Activated CD4-positive, alpha-beta T cell treated with anti-CD3 and anti-CD28 coated beads, Interleukin-2, amount 50 U/mL, for 48 hours (primary cell): ENCODE data around the gene TMEM214.
A peak's percentile ranks its signal among the peaks of the same experiment; 100 is the strongest.

Experiments
- DNase-seq, 2 experiments: peaks; one replicate each; pipeline ENCODE4 v3.0.0-alpha.2; 2020

The TMEM214 gene

DNA sequence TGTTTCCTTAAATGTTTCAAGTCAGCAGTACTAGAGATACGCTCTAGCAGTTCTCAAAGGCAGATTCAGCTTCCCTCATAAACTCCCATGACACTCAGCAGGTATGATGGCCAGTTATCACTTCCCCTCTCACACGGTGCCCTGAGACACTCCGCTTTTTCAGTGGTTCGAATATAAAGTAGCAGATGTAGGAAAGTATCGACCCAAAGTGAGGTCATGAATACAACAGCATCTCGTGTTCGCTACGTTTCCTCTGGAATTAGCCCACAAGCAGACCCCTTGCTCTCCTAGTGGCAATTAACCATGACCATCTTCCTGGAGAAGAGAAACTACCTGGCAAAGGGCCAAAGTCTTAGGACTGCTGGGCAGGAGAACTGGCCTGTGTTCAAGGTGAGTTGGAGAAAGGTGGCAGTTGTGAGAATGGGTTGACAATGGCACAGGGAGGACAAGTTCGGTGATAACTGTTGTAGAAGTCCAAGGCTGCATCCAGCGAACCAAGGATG is 9.4 kb downstream of the TMEM214 start:
- no peak for DNase-seq

GRCh38 chr2:27042985-27043634 is 10.3 kb downstream of the TMEM214 start:
- DNase-seq, result no peak

- DNase-seq, result peak; percentile 71 to 78
These were observed 16.9 kb downstream of the TMEM214 start for GRCh38 chr2:27049422-27050280.

DNA sequence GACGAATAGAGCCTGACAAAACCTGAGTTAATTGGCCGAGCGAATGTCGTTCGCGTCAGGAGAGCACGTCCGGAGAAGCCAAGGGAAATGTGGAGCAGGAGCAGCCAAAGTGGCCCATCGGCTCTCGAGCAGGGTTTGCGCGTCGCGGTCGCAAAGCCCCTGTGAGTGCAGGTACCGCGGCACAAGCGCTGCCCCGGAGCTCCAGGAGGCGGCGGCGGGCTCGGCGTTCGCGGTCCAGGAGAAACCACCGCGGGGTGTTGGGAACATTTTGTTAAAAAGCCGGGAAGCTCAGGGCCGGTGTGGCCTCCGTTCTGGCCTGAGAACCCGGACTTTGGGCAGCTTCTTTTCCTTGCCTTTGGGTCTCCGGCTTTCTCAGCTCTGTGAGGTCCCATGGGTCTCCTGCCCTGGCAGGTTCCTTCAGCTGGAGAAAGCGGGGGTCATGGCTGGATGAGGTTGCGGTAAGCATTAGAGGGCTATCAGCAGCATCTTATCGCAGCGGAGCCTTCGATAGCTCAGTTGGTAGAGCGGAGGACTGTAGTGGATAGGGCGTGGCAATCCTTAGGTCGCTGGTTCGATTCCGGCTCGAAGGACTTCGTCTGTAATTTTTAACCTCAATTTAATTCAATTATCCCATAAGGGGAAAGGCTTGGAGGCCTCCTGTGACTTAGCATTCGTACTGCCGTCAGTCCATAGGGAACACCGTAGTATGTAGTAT is 17.7 kb downstream of the TMEM214 start:
- DNase-seq, result peak; percentile 91 to 94

- DNase-seq, result peak; percentile 95 to 98
These were observed 18.5 kb downstream of the TMEM214 start, which contains the start of gene AGBL5 for GRCh38 chr2:27050996-27051901. TSS of gene AGBL5 (plus strand) at chr2:27051668. CDS start at chr2:27052959, 1,291 bp downstream.

DNA sequence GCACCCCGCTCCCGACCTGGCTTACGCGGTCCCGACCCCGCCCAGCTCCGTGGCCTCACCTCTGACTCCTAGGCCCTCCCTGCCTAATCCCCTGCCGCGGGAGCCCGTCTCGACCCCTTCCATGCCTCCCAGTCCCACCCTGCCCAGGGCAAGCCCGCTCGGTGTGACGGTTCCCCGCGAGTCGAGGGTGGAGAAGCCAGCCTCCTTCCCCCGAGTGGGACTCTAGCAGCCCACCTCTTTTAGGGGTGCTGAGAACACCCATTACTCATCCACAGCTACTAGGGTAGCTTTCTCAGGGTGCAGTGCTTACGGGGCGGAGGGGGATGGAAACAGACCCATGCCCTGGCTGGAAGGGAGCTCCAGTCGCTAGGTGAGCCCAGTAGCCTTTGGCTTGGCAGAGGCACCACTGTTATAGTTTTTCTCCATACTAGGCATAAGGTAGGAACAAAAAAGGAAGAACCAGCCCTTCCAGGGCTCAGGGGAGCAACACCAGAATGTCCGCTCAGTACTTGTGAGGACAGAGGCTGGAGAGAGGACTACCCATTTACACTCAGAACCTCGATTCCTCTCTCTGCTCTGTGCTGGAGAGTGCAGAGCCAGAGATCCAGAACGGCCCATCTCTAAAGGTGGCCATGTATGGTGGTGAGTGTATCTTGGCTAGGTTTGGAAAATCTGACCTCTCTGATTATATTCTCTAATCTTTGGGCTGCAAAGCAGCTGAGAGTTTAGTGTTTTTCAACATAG is 19.3 kb downstream of the TMEM214 start:
- DNase-seq, result peak; percentile 34 to 41

- DNase-seq, result no peak
These were observed 20.6 kb downstream of the TMEM214 start for GRCh38 chr2:27053321-27053720.

GRCh38 chr2:27053776-27054175 is 21.0 kb downstream of the TMEM214 start:
- no peak for DNase-seq

DNA sequence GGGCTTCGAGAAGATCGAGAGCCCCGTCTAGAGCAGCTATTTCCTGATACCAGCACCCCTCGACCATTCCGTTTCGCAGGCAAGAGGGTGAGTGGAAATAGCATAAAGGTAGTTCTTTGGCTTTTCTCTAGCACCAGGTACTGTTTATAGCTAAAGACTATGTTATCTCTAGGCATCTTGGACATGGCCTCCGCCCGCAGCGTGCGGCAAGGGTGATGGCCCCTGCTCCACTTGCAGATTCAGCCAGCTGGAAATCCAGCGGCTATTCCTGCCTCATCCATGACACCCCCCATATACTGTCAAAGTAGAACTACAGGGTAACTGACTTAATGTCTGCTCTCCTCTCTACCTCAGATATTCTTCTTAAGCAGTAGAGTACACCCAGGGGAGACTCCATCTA is 22.0 kb downstream of the TMEM214 start:
- DNase-seq, result no peak

- DNase-seq, result no peak
These were observed 24.4 kb downstream of the TMEM214 start for GRCh38 chr2:27057184-27057583.

DNA sequence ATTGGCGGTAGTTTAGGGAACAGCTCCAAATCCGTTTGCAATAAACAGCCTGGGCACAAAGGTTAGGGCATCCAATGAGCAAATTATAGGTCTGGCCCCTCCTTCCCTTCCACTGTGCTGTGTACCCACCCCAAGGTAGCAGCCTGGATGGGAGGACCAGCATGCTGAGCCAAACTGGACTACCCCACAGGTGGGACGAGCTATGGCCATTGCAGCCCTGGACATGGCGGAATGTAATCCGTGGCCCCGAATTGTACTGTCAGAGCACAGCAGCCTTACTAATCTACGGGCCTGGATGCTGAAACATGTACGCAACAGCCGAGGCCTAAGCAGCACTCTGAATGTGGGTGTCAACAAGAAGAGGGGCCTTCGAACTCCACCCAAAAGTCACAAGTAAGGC is 25.4 kb downstream of the TMEM214 start:
- DNase-seq, result no peak

DNA sequence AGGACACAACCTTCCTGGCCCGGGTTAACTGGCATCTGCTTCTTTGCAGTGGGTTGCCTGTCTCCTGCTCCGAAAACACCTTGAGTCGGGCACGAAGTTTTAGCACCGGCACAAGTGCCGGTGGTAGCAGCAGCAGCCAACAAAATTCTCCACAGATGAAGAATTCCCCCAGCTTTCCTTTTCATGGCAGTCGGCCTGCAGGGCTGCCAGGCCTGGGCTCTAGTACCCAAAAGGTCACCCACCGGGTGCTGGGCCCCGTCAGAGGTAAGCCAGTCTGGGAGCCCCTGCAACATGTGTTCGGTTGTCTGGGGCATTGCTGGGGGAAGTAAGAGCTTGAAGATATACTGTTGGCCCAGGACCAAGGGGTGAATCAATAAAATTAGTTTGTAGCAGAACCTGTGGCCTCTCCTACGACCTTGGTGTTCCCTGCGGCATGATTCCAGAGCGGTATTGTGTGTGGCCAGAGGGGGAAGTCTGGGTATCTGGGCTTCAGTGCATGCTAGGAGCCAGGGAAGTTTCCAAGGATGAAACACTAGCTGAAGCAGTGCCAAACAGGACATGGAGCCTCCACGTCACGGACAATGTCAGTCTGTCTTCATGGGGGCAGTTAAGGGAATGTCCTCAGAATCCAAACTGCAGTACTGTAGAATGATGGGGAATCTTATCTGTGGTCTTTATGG is 26.5 kb downstream of the TMEM214 start:
- DNase-seq, result no peak

- DNase-seq, result no peak
These were observed 27.6 kb downstream of the TMEM214 start for GRCh38 chr2:27060323-27060722.

- no peak for DNase-seq
These were observed 32.4 kb downstream of the TMEM214 start for GRCh38 chr2:27065128-27065527.

DNA sequence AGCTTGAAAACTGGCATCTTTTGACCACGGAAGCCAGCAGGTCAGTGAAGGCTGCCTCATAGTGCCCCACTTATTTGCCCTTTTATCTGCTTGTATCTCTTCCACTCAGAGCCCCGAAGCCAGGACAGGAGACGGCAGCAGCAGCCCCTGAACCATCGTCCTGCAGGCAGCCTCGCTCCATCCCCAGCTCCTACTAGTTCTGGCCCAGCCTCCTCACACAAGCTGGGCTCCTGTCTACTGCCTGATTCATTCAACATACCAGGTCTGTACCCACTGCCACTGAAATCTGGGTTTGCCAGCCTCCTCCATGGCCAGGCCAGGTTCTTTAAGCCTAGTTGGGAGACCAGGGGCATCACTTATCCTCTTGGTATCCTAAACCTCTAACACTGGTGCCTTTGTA is 34.6 kb downstream of the TMEM214 start:
- DNase-seq, result no peak

- no peak for DNase-seq
These were observed 36.7 kb downstream of the TMEM214 start for GRCh38 chr2:27069436-27069835.

GRCh38 chr2:27069961-27070618 is 37.3 kb downstream of the TMEM214 start:
- no peak for DNase-seq

DNA sequence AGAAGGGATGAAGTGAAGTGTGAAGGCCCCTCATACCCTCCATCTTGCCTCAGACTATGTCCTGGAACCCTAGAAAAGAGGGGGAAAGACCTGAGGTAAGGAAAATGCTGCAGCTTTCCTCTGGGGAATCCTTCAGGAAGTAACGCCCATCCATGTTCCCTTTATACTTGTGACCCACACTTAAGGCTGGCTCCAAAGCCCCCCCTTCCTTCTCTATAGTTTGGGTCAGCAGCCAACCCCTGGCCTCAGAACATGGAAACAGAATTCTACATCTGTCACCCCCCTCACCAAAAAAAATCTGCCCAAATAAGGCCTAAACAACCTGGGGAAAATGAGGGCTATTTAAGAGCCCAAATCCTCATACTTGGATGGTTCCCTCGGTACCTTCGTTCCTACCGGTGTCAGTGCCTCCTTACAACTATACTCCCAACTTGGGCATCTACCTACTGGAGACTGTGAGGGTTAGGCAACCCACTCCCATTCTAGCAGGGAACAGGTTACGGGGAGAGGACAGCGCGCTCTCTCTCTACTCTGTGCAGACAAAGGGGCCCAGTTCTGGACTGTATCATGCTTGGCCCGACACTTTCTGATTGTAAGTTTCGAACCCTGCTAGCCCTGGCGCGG is 38.0 kb downstream of the TMEM214 start:
- DNase-seq, result no peak

GRCh38 chr2:27071277-27071989 is 38.7 kb downstream of the TMEM214 start, which contains the start of gene OST4:
TSS of gene OST4 (minus strand) at chr2:27071654.
- DNase-seq, result peak; percentile 90 to 92
